Cardiac muscle cell (in vitro differentiated cells and primary cell): Measurements from ENCODE around the gene LPAR3. TPM values are rescaled to one million over a fixed set of nuclear protein-coding genes. Genes with fewer than 3 reads are reported as not detected.

Experiments used
- DNase-seq, 2 donors: peaks; one replicate each; pipeline versions ENCODE4 v3.0.0 to v3.0.0-alpha.2; 2010 to 2017; ENCODE audit warnings: low read depth in 1 of 2, low spot score in 1 of 2
- H3K27ac ChIP-seq: fragments of 200-600 bp; sonication (generic); 2 replicates; pipeline ENCODE4 v1.5.1; 2016
- H3K27me3 ChIP-seq: fragments of 200-600 bp; sonication (generic); 2 replicates; pipeline ENCODE4 v1.6.0; 2016; ENCODE audit warnings: control low read depth
- H3K36me3 ChIP-seq: fragments of 200-600 bp; sonication (generic); 2 replicates; pipeline ENCODE4 v1.5.1; 2016; ENCODE audit warnings: control low read depth
- H3K4me1 ChIP-seq: fragments of 200-600 bp; sonication (generic); 2 replicates; pipeline ENCODE4 v1.8.1; 2017; ENCODE audit warnings: low read depth, mild to moderate bottlenecking, mixed run types
- H3K4me3 ChIP-seq: fragments of 200-600 bp; sonication (generic); 2 replicates; pipeline ENCODE4 v1.5.1; 2016; ENCODE audit warnings: mild to moderate bottlenecking
- H3K9me3 ChIP-seq: fragments of 200-600 bp; sonication (generic); 2 replicates; pipeline ENCODE4 v1.5.1; 2017; ENCODE audit warnings: low read depth, mild to moderate bottlenecking, control low read depth
- CTCF ChIP-seq: IDR thresholded peaks from 2 replicates; pipeline ENCODE4 v1.5.1; 2012; ENCODE audit warnings: low read depth, mild to moderate bottlenecking, low read length
- polyA plus RNA-seq: library from polyadenylated mRNA; unstranded; fragments of >200 nt; fragmentation: Nextera tagmentation; extraction: Ambion mirVana; gene quantifications from 2 replicates; pipeline ENCODE4 v1.2.1, GENCODE V29; 2016
- total RNA-seq: library from RNA; depleted of rRNA; stranded (reverse); fragments of >200 nt; gene quantifications from 2 replicates; pipeline ENCODE4 v1.2.3, GENCODE V29; 2016

The LPAR3 gene
- total and polyA plus RNA-seq, 2 experiments from 2014 or later, result 5.1 to 11.1 TPM

GRCh38 chr1:84809023-84809422 is 84.0 kb downstream of the LPAR3 start:
- no peak for TF ChIP-seq CTCF
- Histone ChIP-seq H3K9me3 (no peaks in the 10 kb centered on the region), H3K27me3 (no peaks in the 10 kb centered on the region), H3K27ac (no peak overlapping the region), H3K36me3 (no peaks in the 10 kb centered on the region), H3K4me1 (no peaks in the 10 kb centered on the region), H3K4me3 (no peak overlapping the region)
- DNase-seq, result no peak

- no peaks in the 10 kb centered on the region for H3K4me1 ChIP-seq
- no peak overlapping the region for H3K27ac ChIP-seq
- H3K4me3 ChIP-seq, result no peak overlapping the region
- no peak for DNase-seq
- no peaks in the 10 kb centered on the region for H3K9me3 ChIP-seq
- TF ChIP-seq CTCF, result no peak
- no peaks in the 10 kb centered on the region for H3K36me3 ChIP-seq
- H3K27me3 ChIP-seq, result no peaks in the 10 kb centered on the region
These were observed 89.4 kb downstream of the LPAR3 start for GRCh38 chr1:84803604-84804003.

- Histone ChIP-seq H3K4me1 (peaks cover 4% of the 10 kb centered on the region), H3K9me3 (no peaks in the 10 kb centered on the region), H3K36me3 (no peaks in the 10 kb centered on the region), H3K27ac (no peak overlapping the region), H3K27me3 (no peaks in the 10 kb centered on the region), H3K4me3 (no peak overlapping the region)
- TF ChIP-seq CTCF, result no peak
- no peak for DNase-seq
These were observed 90.3 kb downstream of the LPAR3 start for GRCh38 chr1:84802567-84803232.

- TF ChIP-seq CTCF, result no peak
- Histone ChIP-seq H3K9me3 (no peaks in the 10 kb centered on the region), H3K4me3 (no peak overlapping the region), H3K27me3 (no peaks in the 10 kb centered on the region), H3K4me1 (peaks cover 7% of the 10 kb centered on the region), H3K27ac (no peak overlapping the region), H3K36me3 (no peaks in the 10 kb centered on the region)
- DNase-seq, result no peak
These were observed 92.6 kb downstream of the LPAR3 start for GRCh38 chr1:84800090-84801073.

- Histone ChIP-seq H3K9me3 (no peaks in the 10 kb centered on the region), H3K36me3 (no peaks in the 10 kb centered on the region), H3K4me1 (peaks cover 7% of the 10 kb centered on the region), H3K4me3 (no peak overlapping the region), H3K27ac (no peak overlapping the region), H3K27me3 (no peaks in the 10 kb centered on the region)
- no peak for TF ChIP-seq CTCF
- DNase-seq, result peak in 1 of 2 donors; percentile 16
These were observed 95.4 kb downstream of the LPAR3 start for GRCh38 chr1:84797603-84798002.
